GM12878 (cell line): ENCODE results near the gene NDC1.

Source experiments
- CUX1 ChIP-seq: IDR thresholded peaks from 2 replicates; pipeline ENCODE4 v1.6.1; 2012; ENCODE audit warnings: improper control_type of control experiment, low read depth, low read length; ENCODE audit not compliant: insufficient replicate concordance
- POU2F2 ChIP-seq: IDR thresholded peaks from 3 replicates; pipeline ENCODE4 v1.6.1; 2011; ENCODE audit warnings: low read depth, mild to moderate bottlenecking, low read length, borderline replicate concordance
- ZNF384 ChIP-seq: IDR thresholded peaks from 2 replicates; pipeline ENCODE4 v1.6.1; 2012; ENCODE audit warnings: low read depth, mild to moderate bottlenecking, low read length, improper control_type of control experiment, borderline replicate concordance

GRCh38 chr1:53810497-53810896, 27.6 kb downstream of the NDC1 start:
- TF ChIP-seq POU2F2 (no peak), CUX1 (no peak), ZNF384 (no peak)
